COLO829 (cell line): ENCODE results near the gene KIAA0930.
"Not testable (repeated sequence)": the region's sequence is repeated elsewhere in the genome, so short reads cannot be mapped to it uniquely, and the experiment has no call there.

Experiments
- DNase-seq: peaks from one replicate; pipeline ENCODE4 v3.0.0; 2012; ENCODE audit warnings: low spot score

KIAA0930 gene

GRCh38 chr22:45200860-45201511 is 39.7 kb downstream of the KIAA0930 start:
- DNase-seq, result no peak

- DNase-seq, result no peak
Observed at GRCh38 chr22:45200230-45200629, 40.5 kb downstream of the KIAA0930 start.

- no peak for DNase-seq
Observed at GRCh38 chr22:45199723-45200122, 41.0 kb downstream of the KIAA0930 start.

GRCh38 chr22:45198463-45198795 is 42.3 kb downstream of the KIAA0930 start:
- no peak for DNase-seq

GRCh38 chr22:45197606-45198462 is 42.9 kb downstream of the KIAA0930 start:
- DNase-seq, result no peak

- DNase-seq, result no peak
Observed at GRCh38 chr22:45196926-45197605, 43.6 kb downstream of the KIAA0930 start.

GRCh38 chr22:45196308-45196707 is 44.4 kb downstream of the KIAA0930 start:
- DNase-seq, result no peak

- no peak for DNase-seq
Observed at GRCh38 chr22:45195616-45196015, 45.1 kb downstream of the KIAA0930 start.

- DNase-seq, result no peak
Observed at GRCh38 chr22:45194686-45195085, 46.0 kb downstream of the KIAA0930 start.

- peak; percentile 63 for DNase-seq
Observed at GRCh38 chr22:45192701-45193187, 48.0 kb downstream of the KIAA0930 start.

GRCh38 chr22:45191746-45192145 is 48.9 kb downstream of the KIAA0930 start:
- not testable (repeated sequence) for DNase-seq

- no peak for DNase-seq
Observed at GRCh38 chr22:45190202-45190872, 50.4 kb downstream of the KIAA0930 start.

GRCh38 chr22:45188779-45189178 is 51.9 kb downstream of the KIAA0930 start:
- no peak for DNase-seq

GRCh38 chr22:45187891-45188290 is 52.8 kb downstream of the KIAA0930 start:
- no peak for DNase-seq

- DNase-seq, result no peak
Observed at GRCh38 chr22:45185718-45186514, 54.8 kb downstream of the KIAA0930 start.

GRCh38 chr22:45183974-45184373 is 56.7 kb downstream of the KIAA0930 start:
- DNase-seq, result no peak

- no peak for DNase-seq
Observed at GRCh38 chr22:45181766-45182165, 58.9 kb downstream of the KIAA0930 start.

GRCh38 chr22:45181240-45181639 is 59.5 kb downstream of the KIAA0930 start:
- no peak for DNase-seq

GRCh38 chr22:45180146-45180679 is 60.5 kb downstream of the KIAA0930 start:
- DNase-seq, result no peak

GRCh38 chr22:45179276-45180049 is 61.2 kb downstream of the KIAA0930 start:
- no peak for DNase-seq
